ENCODE measurements around the gene MYOF. TPM values are rescaled to one million over a fixed set of nuclear protein-coding genes. Genes with fewer than 3 reads are reported as not detected.

Gene MYOF, protein sequence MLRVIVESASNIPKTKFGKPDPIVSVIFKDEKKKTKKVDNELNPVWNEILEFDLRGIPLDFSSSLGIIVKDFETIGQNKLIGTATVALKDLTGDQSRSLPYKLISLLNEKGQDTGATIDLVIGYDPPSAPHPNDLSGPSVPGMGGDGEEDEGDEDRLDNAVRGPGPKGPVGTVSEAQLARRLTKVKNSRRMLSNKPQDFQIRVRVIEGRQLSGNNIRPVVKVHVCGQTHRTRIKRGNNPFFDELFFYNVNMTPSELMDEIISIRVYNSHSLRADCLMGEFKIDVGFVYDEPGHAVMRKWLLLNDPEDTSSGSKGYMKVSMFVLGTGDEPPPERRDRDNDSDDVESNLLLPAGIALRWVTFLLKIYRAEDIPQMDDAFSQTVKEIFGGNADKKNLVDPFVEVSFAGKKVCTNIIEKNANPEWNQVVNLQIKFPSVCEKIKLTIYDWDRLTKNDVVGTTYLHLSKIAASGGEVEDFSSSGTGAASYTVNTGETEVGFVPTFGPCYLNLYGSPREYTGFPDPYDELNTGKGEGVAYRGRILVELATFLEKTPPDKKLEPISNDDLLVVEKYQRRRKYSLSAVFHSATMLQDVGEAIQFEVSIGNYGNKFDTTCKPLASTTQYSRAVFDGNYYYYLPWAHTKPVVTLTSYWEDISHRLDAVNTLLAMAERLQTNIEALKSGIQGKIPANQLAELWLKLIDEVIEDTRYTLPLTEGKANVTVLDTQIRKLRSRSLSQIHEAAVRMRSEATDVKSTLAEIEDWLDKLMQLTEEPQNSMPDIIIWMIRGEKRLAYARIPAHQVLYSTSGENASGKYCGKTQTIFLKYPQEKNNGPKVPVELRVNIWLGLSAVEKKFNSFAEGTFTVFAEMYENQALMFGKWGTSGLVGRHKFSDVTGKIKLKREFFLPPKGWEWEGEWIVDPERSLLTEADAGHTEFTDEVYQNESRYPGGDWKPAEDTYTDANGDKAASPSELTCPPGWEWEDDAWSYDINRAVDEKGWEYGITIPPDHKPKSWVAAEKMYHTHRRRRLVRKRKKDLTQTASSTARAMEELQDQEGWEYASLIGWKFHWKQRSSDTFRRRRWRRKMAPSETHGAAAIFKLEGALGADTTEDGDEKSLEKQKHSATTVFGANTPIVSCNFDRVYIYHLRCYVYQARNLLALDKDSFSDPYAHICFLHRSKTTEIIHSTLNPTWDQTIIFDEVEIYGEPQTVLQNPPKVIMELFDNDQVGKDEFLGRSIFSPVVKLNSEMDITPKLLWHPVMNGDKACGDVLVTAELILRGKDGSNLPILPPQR (N-terminal part only)
- 180 and 193 TPM in 2 replicates for total RNA-seq

DNA sequence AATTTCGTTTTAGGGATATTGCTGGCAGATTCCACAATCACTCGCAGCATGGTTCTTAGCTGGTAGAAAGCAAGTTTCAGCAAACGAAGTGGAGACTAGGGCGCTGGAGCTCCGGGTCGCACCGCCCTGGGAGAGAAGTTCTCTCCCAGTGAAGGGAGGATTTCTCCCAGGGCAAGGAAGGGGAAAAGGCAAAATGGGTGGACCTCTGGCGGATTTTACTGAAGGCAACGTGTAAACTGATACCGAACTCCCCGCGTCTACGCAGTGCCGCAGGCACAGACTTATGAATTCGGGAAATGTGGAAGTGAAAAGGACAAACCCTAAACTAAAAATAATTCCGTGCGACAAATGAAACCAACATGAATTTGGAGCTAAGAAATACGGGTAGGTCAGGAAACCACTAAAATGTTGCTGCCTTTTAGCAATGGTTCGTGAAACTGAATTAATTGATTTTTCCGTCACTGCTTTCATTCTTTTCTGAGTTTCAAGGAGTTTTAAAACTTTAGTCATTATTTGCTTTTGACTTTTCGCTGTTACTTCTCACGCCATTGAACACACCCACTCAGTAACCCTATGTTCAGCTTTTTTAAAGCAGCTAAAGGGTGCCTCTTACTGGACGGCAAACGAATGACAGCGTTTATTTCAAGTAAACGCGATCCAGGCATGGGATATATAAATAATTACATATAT lies at the start of gene MYOF:
MYOF (minus strand) TSS at position 190 of the 690 bp plus-strand sequence; CDS start at position 50, 140 bp downstream.

DNA sequence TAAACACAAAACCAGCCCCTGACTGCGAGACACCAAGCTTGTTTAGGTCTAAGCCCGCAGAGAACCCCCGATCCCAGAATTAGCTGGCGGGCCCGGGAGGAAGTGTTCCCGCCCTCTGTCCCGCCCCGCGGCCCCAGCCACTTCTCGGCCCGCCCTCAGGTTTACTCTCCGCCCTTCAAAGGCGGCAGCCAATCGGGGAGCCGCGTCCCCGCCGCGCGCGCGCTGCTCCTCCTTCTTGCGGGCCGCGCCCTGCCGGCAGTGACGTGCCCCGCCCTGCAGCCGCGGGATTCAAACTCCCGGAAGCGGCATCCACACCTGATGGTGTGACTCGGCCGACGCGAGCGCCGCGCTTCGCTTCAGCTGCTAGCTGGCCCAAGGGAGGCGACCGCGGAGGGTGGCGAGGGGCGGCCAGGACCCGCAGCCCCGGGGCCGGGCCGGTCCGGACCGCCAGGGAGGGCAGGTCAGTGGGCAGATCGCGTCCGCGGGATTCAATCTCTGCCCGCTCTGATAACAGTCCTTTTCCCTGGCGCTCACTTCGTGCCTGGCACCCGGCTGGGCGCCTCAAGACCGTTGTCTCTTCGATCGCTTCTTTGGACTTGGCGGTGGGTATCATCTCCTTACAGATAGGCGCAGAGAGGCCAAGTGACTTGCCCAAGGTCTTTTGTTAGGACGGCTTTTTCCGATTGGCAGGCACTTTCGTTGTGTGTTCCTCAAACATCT lies 14.3 kb upstream of the MYOF start, which contains the start of gene CEP55:
CEP55 (plus strand) TSS at position 291 of the 720 bp plus-strand sequence. CDS start 3,440 bp downstream, outside the sequence.

Small RNA genes within 50 kb of the gene (small RNA-seq; reads per million reads assigned to genes)
- not detected for gene RNA5SP323

Other genes with a start within 250 kb of the MYOF start
- gene CEP55, start 14.3 kb upstream of the MYOF start, total RNA-seq: 30.5 and 43.0 TPM in 2 replicates
- gene FFAR4, start 84.3 kb upstream of the MYOF start, total RNA-seq: not detected in 2 replicates
- gene RBP4, start 118.9 kb upstream of the MYOF start, total RNA-seq: 0.73 and 2.2 TPM in 2 replicates
- gene PDE6C, start 130.2 kb upstream of the MYOF start, total RNA-seq: not detected in 2 replicates
- gene FRA10AC1, start 220.3 kb upstream of the MYOF start, total RNA-seq: 6.2 and 10.0 TPM in 2 replicates

Measured in subcutaneous preadipocyte (primary cell).